Measurements from ENCODE around the gene STIM2. TPM values are rescaled to one million over a fixed set of nuclear protein-coding genes. Genes with fewer than 3 reads are reported as not detected.
"Not testable (repeated sequence)": the region's sequence is repeated elsewhere in the genome, so short reads cannot be mapped to it uniquely, and the experiment has no call there.

STIM2 gene
- polyA plus RNA-seq, 1 donor (not counting 4 experiments of a cell fraction or from before 2014, with no cell fraction given) = 20.7 TPM

GRCh38 chr4:26824667-26825066, 36.0 kb upstream of the STIM2 start:
- Histone ChIP-seq H3K4me1 (ENCODE audit: control insufficient read depth, extremely low read depth, insufficient read depth, low read length) (no peaks in the 10 kb centered on the region), H3K4me3 (ENCODE audit: control insufficient read depth in 2 of 3, extremely low read depth in 1 of 3, insufficient read depth in 2 of 3, low read depth in 1 of 3, low read length in 3 of 3) (no peak overlapping the region), H3K9me1 (ENCODE audit: control insufficient read depth, extremely low read depth, insufficient read depth, low read length) (no peaks in the 10 kb centered on the region), H3K4me2 (ENCODE audit: control insufficient read depth, extremely low read depth, insufficient read depth, low read depth, low read length) (no peak overlapping the region), H3K27ac (ENCODE audit: control insufficient read depth, insufficient read depth, low read length) (no peak overlapping the region), H2AFZ (ENCODE audit: control insufficient read depth, low read length) (no peak overlapping the region), H3K79me2 (ENCODE audit: control insufficient read depth, insufficient read depth, low read length) (no peaks in the 10 kb centered on the region), H3K9ac (ENCODE audit: control insufficient read depth, extremely low read depth, insufficient read depth, low read length) (no peak overlapping the region), H3K9me3 (ENCODE audit: control insufficient read depth, low read depth, low read length) (no peaks in the 10 kb centered on the region), H3K27me3 (ENCODE audit: control insufficient read depth, extremely low read depth, insufficient read depth, low read length) (no peaks in the 10 kb centered on the region), H4K20me1 (ENCODE audit: control insufficient read depth, extremely low read depth, insufficient read depth, low read length) (no peaks in the 10 kb centered on the region), H3K36me3 (ENCODE audit: control insufficient read depth in 2 of 2, extremely low read depth in 1 of 2, insufficient read depth in 2 of 2, low read length in 2 of 2) (no peaks in the 10 kb centered on the region)
- FAIRE-seq = no peak
- DNase-seq (ENCODE audit: low read depth, low spot score) = no peak
- TF ChIP-seq EZH2 (IDR thresholded peaks at IDR 0.05; ENCODE audit: low read length) (no peak), CTCF (optimal IDR thresholded peaks at IDR 0.05 in 1 of 3, IDR thresholded peaks at IDR 0.05 in 1 of 3, conservative IDR thresholded peaks at IDR 0.05 in 1 of 3; ENCODE audit: extremely low read depth in 1 of 3, insufficient read depth in 2 of 3, low read length in 3 of 3) (no peak)
- dilution Hi-C loops (cut with MboI; ENCODE audit: extremely low pct_ligation_motif_present, low sequenced_read_pairs) = no loop called here

- H3K9ac ChIP-seq (ENCODE audit: control insufficient read depth, extremely low read depth, insufficient read depth, low read length) = no peak overlapping the region
- H3K27me3 ChIP-seq (ENCODE audit: control insufficient read depth, extremely low read depth, insufficient read depth, low read length) = no peaks in the 10 kb centered on the region
- no peak for DNase-seq (ENCODE audit: low read depth, low spot score)
- no peak overlapping the region for H3K4me3 ChIP-seq (ENCODE audit: control insufficient read depth in 2 of 3, extremely low read depth in 1 of 3, insufficient read depth in 2 of 3, low read depth in 1 of 3, low read length in 3 of 3)
- H3K79me2 ChIP-seq (ENCODE audit: control insufficient read depth, insufficient read depth, low read length) = no peaks in the 10 kb centered on the region
- H3K4me1 ChIP-seq (ENCODE audit: control insufficient read depth, extremely low read depth, insufficient read depth, low read length) = no peaks in the 10 kb centered on the region
- no peaks in the 10 kb centered on the region for H3K9me1 ChIP-seq (ENCODE audit: control insufficient read depth, extremely low read depth, insufficient read depth, low read length)
- no peak overlapping the region for H3K27ac ChIP-seq (ENCODE audit: control insufficient read depth, insufficient read depth, low read length)
- no peak overlapping the region for H3K4me2 ChIP-seq (ENCODE audit: control insufficient read depth, extremely low read depth, insufficient read depth, low read depth, low read length)
- no peak overlapping the region for H2AFZ ChIP-seq (ENCODE audit: control insufficient read depth, low read length)
- FAIRE-seq = no peak
- dilution Hi-C loops (cut with MboI; ENCODE audit: extremely low pct_ligation_motif_present, low sequenced_read_pairs) = no loop called here
- no peaks in the 10 kb centered on the region for H4K20me1 ChIP-seq (ENCODE audit: control insufficient read depth, extremely low read depth, insufficient read depth, low read length)
- H3K36me3 ChIP-seq (ENCODE audit: control insufficient read depth in 2 of 2, extremely low read depth in 1 of 2, insufficient read depth in 2 of 2, low read length in 2 of 2) = no peaks in the 10 kb centered on the region
- H3K9me3 ChIP-seq (ENCODE audit: control insufficient read depth, low read depth, low read length) = no peaks in the 10 kb centered on the region
- TF ChIP-seq EZH2 (IDR thresholded peaks at IDR 0.05; ENCODE audit: low read length) (no peak), CTCF (optimal IDR thresholded peaks at IDR 0.05 in 1 of 3, IDR thresholded peaks at IDR 0.05 in 1 of 3, conservative IDR thresholded peaks at IDR 0.05 in 1 of 3; ENCODE audit: extremely low read depth in 1 of 3, insufficient read depth in 2 of 3, low read length in 3 of 3) (no peak)
Observed at GRCh38 chr4:26826721-26827120, 33.9 kb upstream of the STIM2 start.

- H3K27ac ChIP-seq (ENCODE audit: control insufficient read depth, insufficient read depth, low read length); H3K36me3 ChIP-seq (ENCODE audit: control insufficient read depth in 2 of 2, extremely low read depth in 1 of 2, insufficient read depth in 2 of 2, low read length in 2 of 2); H2AFZ ChIP-seq (ENCODE audit: control insufficient read depth, low read length); H3K27me3 ChIP-seq (ENCODE audit: control insufficient read depth, extremely low read depth, insufficient read depth, low read length); H3K9me1 ChIP-seq (ENCODE audit: control insufficient read depth, extremely low read depth, insufficient read depth, low read length); H3K79me2 ChIP-seq (ENCODE audit: control insufficient read depth, insufficient read depth, low read length); H3K4me3 ChIP-seq (ENCODE audit: control insufficient read depth in 2 of 3, extremely low read depth in 1 of 3, insufficient read depth in 2 of 3, low read depth in 1 of 3, low read length in 3 of 3); H3K9ac ChIP-seq (ENCODE audit: control insufficient read depth, extremely low read depth, insufficient read depth, low read length); FAIRE-seq; H3K4me1 ChIP-seq (ENCODE audit: control insufficient read depth, extremely low read depth, insufficient read depth, low read length); H3K9me3 ChIP-seq (ENCODE audit: control insufficient read depth, low read depth, low read length); DNase-seq (ENCODE audit: low read depth, low spot score); dilution Hi-C loops (cut with MboI; ENCODE audit: extremely low pct_ligation_motif_present, low sequenced_read_pairs); H3K4me2 ChIP-seq (ENCODE audit: control insufficient read depth, extremely low read depth, insufficient read depth, low read depth, low read length); H4K20me1 ChIP-seq (ENCODE audit: control insufficient read depth, extremely low read depth, insufficient read depth, low read length): not testable (repeated sequence)
Observed at GRCh38 chr4:26827336-26827735, 33.3 kb upstream of the STIM2 start.

All from keratinocyte (primary cell).